Body of pancreas (tissue), 4 donors: ENCODE measurements around the gene OXSM.

Experiments used
- CTCF ChIP-seq, 7 experiments: fragments of 450-650 bp in 4 of 7; fragments of 200-600 bp in 3 of 7; sonication (generic) in 3 of 7; IDR thresholded peaks; one replicate each; pipeline ENCODE4 v1.5.1; 2016 to 2019; ENCODE audit warnings: antibody characterized with exemption in 7 of 7
- POLR2A ChIP-seq, 3 donors: fragments of 450-650 bp; IDR thresholded peaks; one replicate each; pipeline ENCODE4 v1.6.1; 2016; ENCODE audit warnings: antibody characterized with exemption in 3 of 3, mild to moderate bottlenecking in 2 of 3

- TF ChIP-seq CTCF (IDR thresholded peaks at IDR 0.05) = no peak
- no peak for TF ChIP-seq POLR2A (IDR thresholded peaks at IDR 0.05)
Measured at GRCh38 chr3:25812644-25813043, 22.8 kb downstream of the OXSM start.
